K562 (cell line): ENCODE data around the gene FJX1. TPM values are rescaled to one million over a fixed set of nuclear protein-coding genes. Genes with fewer than 3 reads are reported as not detected.
A peak's percentile ranks its signal among the peaks of the same experiment; 100 is the strongest.

Experiments used
- ADNP ChIP-seq: fragments of 200-800 bp; sonication (Bioruptor generic); IDR thresholded peaks from 2 replicates; pipeline ENCODE4 v1.6.1; 2016; ENCODE audit warnings: missing genetic modification characterization, missing compliant biosample characterization
- GABPB1 ChIP-seq: sonication (generic); formaldehyde crosslinking; IDR thresholded peaks from 2 replicates; pipeline ENCODE4 v1.8.0; 2022; ENCODE audit warnings: mild to moderate bottlenecking, missing genetic modification reagents
- HMGN3 ChIP-seq: IDR thresholded peaks from 2 replicates; pipeline ENCODE4 v1.6.1; 2011; ENCODE audit warnings: borderline replicate concordance, low read depth, mild to moderate bottlenecking, mixed read lengths, low read length; ENCODE audit not compliant: insufficient read length; ENCODE audit errors: extremely low read depth
- KAT7 ChIP-seq: sonication (generic); formaldehyde crosslinking; IDR thresholded peaks from 2 replicates; pipeline ENCODE4 v1.8.0; 2022; ENCODE audit warnings: missing genetic modification reagents, mild to moderate bottlenecking, borderline replicate concordance
- KHSRP ChIP-seq: fragments of 450-650 bp; IDR thresholded peaks from 2 replicates; pipeline ENCODE4 v1.6.1; 2017
- MCM7 ChIP-seq, 2 experiments: fragments of 450-650 bp; IDR thresholded peaks; 2 replicates each; pipeline ENCODE4 v1.6.1; 2016 to 2018
- NCOA4 ChIP-seq: fragments of 450-650 bp; IDR thresholded peaks from 2 replicates; pipeline ENCODE4 v1.6.1; 2018; ENCODE audit warnings: mild to moderate bottlenecking; ENCODE audit not compliant: partially characterized antibody
- NEUROD1 ChIP-seq: fragments of 150-350 bp; IDR thresholded peaks from 2 replicates; pipeline ENCODE4 v1.6.1; 2014; ENCODE audit warnings: borderline replicate concordance, low read length, low read depth; ENCODE audit not compliant: partially characterized antibody
- POLR2A ChIP-seq: fragments of 450-650 bp; conservative IDR thresholded peaks from 2 replicates; pipeline ENCODE4 v1.6.1; 2016
- POLR2G ChIP-seq: fragments of 200-400 bp; formaldehyde crosslinking; IDR thresholded peaks from 2 replicates; pipeline ENCODE4 v1.6.1; 2017; ENCODE audit warnings: low read depth, mild to moderate bottlenecking, antibody characterized with exemption, low read length, moderate library complexity
- RFX7 ChIP-seq: fragments of 250-450 bp; sonication (Bioruptor Pico); IDR thresholded peaks from 2 replicates; pipeline ENCODE4 v1.5.1; 2021; ENCODE audit warnings: mild to moderate bottlenecking
- SFPQ ChIP-seq: fragments of 200-400 bp; formaldehyde crosslinking; IDR thresholded peaks from 2 replicates; pipeline ENCODE4 v1.6.1; 2017; ENCODE audit warnings: mild to moderate bottlenecking, low read depth, low read length, moderate library complexity
- SPI1 ChIP-seq: IDR thresholded peaks from 2 replicates; pipeline ENCODE4 v1.6.1; 2011; ENCODE audit warnings: low read depth, low read length, control low read depth, borderline replicate concordance
- ZBTB40 ChIP-seq, 2 experiments: fragments of 450-650 bp in 1 of 2; sonication (generic) in 1 of 2; formaldehyde crosslinking in 1 of 2; IDR thresholded peaks; 2 replicates each; pipeline versions ENCODE4 v1.7.1 to v1.9.0; 2016 to 2022; ENCODE audit warnings: inconsistent platforms in 1 of 2, mild to moderate bottlenecking in 1 of 2, missing genetic modification reagents in 1 of 2
- ZNF778 ChIP-seq: fragments of 450-650 bp; formaldehyde crosslinking; IDR thresholded peaks from 2 replicates; pipeline ENCODE4 v1.4.0; 2020; ENCODE audit warnings: mild to moderate bottlenecking, moderate library complexity
- ZSCAN29 ChIP-seq: fragments of 450-650 bp; IDR thresholded peaks from 2 replicates; pipeline ENCODE4 v1.6.1; 2017
- polyA plus RNA-seq, 8 experiments: library from polyadenylated mRNA; depleted of rRNA in 4 of 8; stranded (reverse) in 5 of 8; unstranded in 3 of 8; fragments of >200 nt; fragmentation: Nextera tagmentation in 2 of 8; fragmentation: Illumina TruSeq in 1 of 8; extraction: Ambion mirVana in 2 of 8; extraction: Trizol in 1 of 8; gene quantifications; 2 replicates each; pipeline versions ENCODE4 v1.2.1 to v1.2.3, GENCODE V29; 2011 to 2014; ENCODE audit warnings: inconsistent platforms in 1 of 8, missing spikeins in 1 of 8
- total RNA-seq, 7 experiments: library from RNA; depleted of rRNA in 6 of 7; stranded (reverse); fragments of >200 nt in 6 of 7; fragmentation: Illumina TruSeq in 2 of 7; extraction: Trizol in 2 of 7; gene quantifications; 2 replicates each; pipeline versions ENCODE4 v1.2.1 to v1.2.3, GENCODE V29; 2011 to 2021; ENCODE audit warnings: low replicate concordance in 1 of 7

Gene FJX1
- total and polyA plus RNA-seq, 9 of the 15 experiments (the other 6 are each of a cell fraction or from before 2014, with no cell fraction given): 0.10 to 2.7 (median 0.72) TPM

GRCh38 chr11:35662649-35663407 lies 44.6 kb downstream of the FJX1 start, which contains the start of gene TRIM44 (continued):
- no peak for TF ChIP-seq ADNP (tag)
- peak; percentile 45 for TF ChIP-seq NEUROD1
- peak; percentile 97; the same call in 1 of the 2 replicates for TF ChIP-seq KAT7 (CRISPR knock-in tag)
- peak; percentile 95 for TF ChIP-seq POLR2G
- peak; percentile 75 for TF ChIP-seq POLR2A
- TF ChIP-seq SPI1: no peak
- peak; percentile 85 for TF ChIP-seq GABPB1 (CRISPR knock-in tag)
- no peak for TF ChIP-seq MCM7 (IDR thresholded peaks at IDR 0.05)
- no peak for TF ChIP-seq ZSCAN29
- TF ChIP-seq RFX7 (CRISPR knock-in tag): no peak
- no peak for TF ChIP-seq NCOA4
- no peak for TF ChIP-seq KHSRP
- TF ChIP-seq ZNF778 (CRISPR knock-in tag): no peak
- TF ChIP-seq HMGN3: no peak
- TF ChIP-seq SFPQ: no peak
- peak; percentile 92 for TF ChIP-seq ZBTB40 (IDR thresholded peaks at IDR 0.05)
- peak; percentile 76; the same call in 1 of the 2 replicates for TF ChIP-seq ZBTB40 (CRISPR knock-in tag; IDR thresholded peaks at IDR 0.05)
